Vagina (tissue), 2 donors: ENCODE measurements around the gene SREBF2.

Experiments
- CTCF ChIP-seq, 3 experiments: fragments of 450-650 bp in 2 of 3; fragments of 200-600 bp in 1 of 3; sonication (generic) in 1 of 3; IDR thresholded peaks; one replicate each; pipeline ENCODE4 v1.5.1; 2017 to 2019; ENCODE audit warnings: antibody characterized with exemption in 3 of 3, mild to moderate bottlenecking in 2 of 3, moderate library complexity in 2 of 3
- POLR2AphosphoS5 ChIP-seq, 2 donors: sonication (generic); formaldehyde crosslinking; IDR thresholded peaks; one replicate each; pipeline ENCODE4 v1.9.0; 2017; ENCODE audit warnings: antibody characterized with exemption in 2 of 2, mild to moderate bottlenecking in 2 of 2, low read depth in 1 of 2; ENCODE audit not compliant: insufficient read depth in 1 of 2

DNA sequence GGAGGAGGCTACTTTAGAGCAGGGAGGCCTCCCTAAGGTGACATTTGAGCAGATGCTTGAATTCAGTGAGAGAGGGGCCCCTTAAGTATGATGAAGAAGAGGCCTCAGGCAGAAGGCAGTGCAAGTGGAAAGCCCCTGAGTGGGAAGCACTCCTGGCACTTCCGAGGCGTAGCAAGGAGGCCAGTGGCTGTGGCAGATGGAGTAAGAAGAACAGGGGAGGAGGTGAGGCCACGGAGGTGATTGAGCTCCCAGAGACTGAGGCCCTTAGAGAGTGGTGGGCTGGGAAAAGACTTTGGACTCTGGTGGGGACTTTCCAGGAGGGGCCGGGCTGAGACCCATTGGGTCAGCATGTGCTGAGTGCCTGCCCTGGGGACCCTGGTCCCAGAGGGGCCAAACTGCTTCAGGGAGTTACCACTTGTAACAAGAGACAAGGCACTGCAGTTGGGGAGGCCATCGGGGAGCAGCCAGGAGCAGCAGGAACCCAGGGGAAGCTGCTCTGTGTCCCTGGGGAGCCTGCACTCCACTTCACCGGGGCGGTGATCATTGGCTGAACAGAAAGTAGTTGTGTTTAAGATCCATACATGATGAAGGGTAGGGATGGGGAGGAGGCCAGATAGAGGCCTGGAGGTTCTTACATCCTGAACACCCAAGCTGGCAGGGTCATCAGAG lies 116.5 kb downstream of the SREBF2 start:
- no peak for TF ChIP-seq CTCF (IDR thresholded peaks at IDR 0.05)
- no peak for TF ChIP-seq POLR2AphosphoS5 (IDR thresholded peaks at IDR 0.05; ENCODE audit: insufficient read depth in 1 of 2, low read depth in 1 of 2)
